ENCODE data around the gene CCDC181.

DNA sequence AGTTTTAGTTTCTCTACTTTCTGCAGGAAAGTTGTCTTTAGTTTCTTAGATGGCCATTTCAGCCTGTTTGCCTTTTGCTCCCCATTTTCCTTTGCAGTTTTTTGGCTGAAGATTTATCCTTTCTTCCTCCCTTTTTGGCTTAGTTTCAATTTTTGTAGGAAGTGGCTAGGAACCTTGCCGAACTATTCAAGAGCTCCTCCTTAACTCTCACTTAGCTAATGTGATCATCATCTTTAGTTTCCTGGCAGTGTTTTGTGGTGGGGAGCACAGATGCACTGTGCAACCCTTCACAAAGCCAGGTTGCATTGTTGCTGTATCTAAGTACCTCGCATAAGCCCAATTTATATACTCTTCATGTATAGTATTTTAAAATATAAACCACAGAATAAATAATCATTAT, 28.8 kb upstream of the CCDC181 start:
- TF ChIP-seq MAX (IDR thresholded peaks at IDR 0.05) (no peak), CTCF (IDR thresholded peaks at IDR 0.05; ENCODE audit: low read depth, low read length, missing input control) (no peak), YY1 (IDR thresholded peaks at IDR 0.05) (no peak), TAF1 (conservative IDR thresholded peaks at IDR 0.05) (no peak), JUND (IDR thresholded peaks at IDR 0.05) (no peak), GABPA (IDR thresholded peaks at IDR 0.05 in 1 of 2, conservative IDR thresholded peaks at IDR 0.05 in 1 of 2) (no peak), ZBTB33 (IDR thresholded peaks at IDR 0.05) (no peak), FOXA1 (IDR thresholded peaks at IDR 0.05) (no peak), SP1 (IDR thresholded peaks at IDR 0.05) (no peak), HNF4A (conservative IDR thresholded peaks at IDR 0.05) (no peak), RAD21 (IDR thresholded peaks at IDR 0.05) (no peak), REST (IDR thresholded peaks at IDR 0.05) (no peak), EGR1 (IDR thresholded peaks at IDR 0.05; ENCODE audit: low read depth in 2 of 2) (no peak)

Measured in liver (tissue), 3 donors.